GM18870 (cell line): ENCODE data around the gene CHRD.
A peak's percentile ranks its signal among the peaks of the same experiment; 100 is the strongest.
"Not testable (repeated sequence)": the region's sequence is repeated elsewhere in the genome, so short reads cannot be mapped to it uniquely, and the experiment has no call there.

Source experiments
- ATAC-seq: cut with Tn5 transposase; IDR thresholded peaks from one replicate; pipeline ENCODE4 v1.9.1; 2021; ENCODE audit warnings: moderate library complexity; ENCODE audit not compliant: unreplicated experiment

CHRD gene

DNA sequence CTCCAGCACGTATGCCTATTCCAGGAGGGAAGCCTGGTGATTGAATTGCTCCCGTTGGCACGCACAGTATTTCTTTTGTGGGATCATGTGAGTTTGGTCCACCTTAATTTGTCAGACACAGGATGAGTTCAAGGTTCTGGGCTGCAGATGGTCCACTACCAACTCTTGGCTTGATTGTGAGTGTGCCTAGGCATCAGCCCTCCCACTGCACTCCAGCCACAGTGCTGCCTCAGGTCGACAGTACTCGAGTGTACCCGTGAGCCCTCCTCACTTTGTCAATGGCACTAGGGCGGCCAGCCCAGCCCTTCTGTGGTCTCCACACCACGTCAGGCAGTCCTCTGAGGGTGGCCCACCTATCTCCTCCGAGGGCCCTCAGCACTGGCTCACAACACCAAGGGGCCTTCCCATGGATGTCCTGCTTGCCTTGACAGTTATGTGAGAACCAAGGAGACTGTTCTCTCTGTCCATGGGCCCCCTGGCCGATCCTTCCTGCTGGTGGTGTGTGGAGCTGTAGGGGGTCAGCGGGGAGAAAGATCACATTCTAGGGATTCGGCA lies 30.2 kb downstream of the CHRD start:
- no peak for ATAC-seq

DNA sequence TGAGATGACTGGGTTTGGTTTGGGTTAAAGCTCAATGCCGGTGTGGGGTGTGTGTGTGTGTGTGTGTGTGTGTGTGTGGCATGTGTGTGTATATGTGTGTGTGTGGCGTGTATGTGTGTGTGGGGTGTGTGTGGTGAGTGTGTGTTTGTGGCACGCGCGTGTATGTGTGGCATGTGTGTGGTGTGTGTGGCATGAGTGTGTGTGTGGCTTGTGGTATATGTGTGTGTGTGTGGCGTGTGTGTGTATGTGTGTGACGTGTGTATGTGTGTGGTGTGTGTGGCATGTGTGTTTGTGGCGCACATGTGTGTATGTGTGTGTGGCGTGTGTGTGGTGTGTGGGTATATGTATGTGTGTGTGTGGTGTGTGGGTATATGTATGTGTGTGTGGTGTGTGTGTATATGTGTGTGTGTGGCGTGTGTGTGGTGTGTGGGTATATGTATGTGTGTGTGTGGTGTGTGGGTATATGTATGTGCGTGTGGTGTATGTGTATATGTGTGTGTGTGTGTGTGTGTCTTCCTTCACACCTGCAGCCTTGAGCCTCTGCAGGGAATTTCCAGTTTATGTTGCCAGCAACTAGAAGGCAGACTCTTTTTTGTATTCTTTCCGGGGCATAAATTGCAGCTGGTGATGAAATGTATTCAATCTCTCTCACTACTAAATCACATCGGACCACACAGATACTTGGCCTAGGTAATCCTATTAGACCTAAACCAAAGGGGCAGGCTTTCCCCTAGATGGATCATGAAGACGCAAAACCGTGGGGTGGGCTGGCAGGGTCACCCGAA lies 34.8 kb downstream of the CHRD start:
- ATAC-seq = no peak

DNA sequence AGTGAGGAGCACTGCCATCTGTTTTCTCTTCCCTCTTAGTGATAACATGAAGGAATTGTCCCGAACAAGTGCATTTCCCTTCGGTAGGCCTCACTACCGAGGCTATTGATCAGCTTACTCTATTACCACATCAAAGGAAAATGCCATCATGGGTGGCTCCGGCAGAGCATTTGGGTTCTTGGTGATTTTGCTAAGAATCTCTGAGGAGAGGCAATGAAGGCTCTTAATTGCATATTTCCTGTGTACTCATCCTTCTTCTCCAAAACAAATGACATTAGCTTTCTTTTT lies 35.3 kb downstream of the CHRD start:
- no peak for ATAC-seq

DNA sequence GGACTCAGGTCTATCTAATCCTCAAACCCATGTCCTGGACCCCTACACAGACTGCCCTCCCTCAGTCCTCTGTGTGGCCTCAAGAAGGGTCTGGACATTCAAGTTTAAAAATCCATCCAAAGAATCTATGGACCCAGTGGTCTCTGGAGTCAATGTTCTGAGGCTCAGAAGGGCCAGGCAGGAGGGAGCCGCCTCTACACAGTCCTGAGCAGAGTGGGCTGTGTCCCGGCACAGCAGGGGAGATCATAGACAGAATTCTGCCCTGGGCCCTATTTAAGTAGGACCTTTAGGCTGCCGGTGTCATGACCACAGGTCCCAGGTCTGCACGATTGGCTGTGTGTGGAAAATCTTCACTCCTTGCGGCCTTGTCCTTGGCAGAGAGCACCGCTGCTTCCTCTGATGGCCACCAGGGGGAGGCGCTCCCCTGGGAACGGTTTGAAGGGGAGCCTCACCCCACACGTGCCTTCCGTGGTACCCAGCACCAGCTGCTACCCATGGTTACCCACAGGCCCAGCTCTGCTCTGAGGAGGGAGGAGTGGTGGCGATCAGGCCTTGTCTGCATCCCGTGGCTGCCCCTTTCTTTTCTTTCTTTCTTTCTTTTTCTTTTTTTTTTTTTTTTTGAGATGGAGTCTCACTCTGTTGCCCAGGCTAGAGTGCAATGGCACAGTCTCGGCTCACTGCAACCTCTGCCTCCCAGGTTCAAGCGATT lies 37.9 kb downstream of the CHRD start:
- ATAC-seq = peak; percentile 48

DNA sequence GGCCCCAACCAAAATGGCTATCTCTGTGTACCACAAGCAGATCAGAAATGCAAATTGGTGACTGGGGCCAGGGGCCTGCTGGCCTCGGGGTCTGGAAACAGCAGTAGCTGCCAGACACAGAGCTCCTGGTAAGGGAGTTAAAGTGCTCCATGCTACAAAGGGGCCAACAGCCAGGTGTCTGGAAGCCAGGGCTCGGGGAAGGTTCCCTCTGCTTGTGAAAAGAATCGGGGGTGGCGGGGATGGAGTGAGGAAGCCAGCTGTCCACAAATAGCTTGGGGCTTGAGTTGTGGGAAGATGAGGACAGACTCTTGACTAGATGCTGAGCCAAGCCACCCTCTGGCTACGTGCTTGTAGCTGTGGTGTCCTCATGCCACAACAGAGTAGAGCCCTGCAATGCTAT lies 39.3 kb downstream of the CHRD start:
- no peak for ATAC-seq

DNA sequence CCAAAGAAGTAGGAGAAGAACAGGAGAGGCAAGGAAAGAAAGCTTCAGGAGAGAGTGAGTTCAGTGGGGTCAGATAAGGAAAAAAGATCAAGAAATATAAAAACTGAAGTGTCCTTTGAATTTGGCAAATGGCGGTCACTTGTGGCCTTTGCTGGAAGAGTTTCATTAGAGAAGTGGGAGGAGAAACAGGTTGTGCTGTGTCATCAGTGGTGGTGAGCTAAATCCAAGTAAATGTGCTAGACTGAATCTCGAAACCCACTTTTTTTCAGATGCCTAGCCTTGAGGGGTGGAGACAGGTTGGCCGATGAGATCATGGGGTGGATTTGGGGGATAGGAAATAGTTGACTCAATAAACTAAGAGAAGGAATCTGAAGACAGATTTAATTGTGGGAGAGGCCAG lies 43.7 kb downstream of the CHRD start:
- no peak for ATAC-seq

DNA sequence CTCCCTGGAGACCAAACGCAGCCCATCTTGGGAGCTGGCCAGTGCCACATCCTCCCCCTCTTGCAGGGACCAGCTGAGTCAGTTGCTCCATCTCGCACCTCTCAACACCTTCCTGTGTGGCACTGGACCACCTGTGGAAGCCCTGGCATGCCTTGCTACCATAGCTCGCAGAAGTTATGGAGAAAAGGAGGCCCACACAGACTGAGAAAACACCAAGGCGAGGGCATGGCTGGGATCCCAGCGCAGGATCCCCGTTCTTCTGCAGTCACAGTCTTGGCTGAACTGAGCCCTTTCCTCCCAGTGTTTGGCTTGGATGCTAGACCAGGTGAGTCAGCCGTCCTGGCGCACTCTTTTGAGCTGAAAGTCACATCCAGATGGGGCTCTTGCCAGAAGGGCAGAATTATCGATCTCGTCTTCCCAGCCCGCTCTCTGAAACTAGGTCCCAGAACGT lies 46.9 kb downstream of the CHRD start:
- no peak for ATAC-seq

DNA sequence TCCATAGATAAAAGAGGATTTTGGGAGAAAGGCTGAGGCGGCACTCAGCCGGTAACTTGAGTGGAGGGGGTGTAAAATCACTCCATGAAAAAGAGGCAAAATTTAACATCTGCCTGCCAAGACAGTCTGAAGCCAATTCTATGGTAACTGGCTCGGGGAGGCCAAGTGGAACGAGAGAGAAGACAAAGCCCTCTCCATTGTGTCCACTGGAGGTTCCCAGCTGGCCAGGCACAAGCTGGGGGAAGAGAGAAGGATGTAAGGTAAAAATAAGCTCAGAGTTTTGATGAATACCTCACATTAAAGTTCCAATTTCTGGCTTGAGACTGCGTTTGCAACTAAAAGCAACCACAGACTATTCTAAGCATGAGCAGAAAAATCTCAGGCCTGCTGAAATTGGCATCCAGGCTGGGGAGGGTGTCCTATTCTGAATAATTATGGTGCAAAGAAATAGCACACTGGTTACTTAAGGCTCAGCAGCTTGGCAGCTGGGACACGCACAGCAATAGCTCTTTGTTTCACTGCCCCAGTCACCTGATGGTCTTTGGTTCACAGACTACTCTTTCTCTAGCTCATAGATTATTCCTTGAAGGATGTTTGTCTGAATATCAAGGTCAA lies 48.8 kb downstream of the CHRD start:
- no peak for ATAC-seq

DNA sequence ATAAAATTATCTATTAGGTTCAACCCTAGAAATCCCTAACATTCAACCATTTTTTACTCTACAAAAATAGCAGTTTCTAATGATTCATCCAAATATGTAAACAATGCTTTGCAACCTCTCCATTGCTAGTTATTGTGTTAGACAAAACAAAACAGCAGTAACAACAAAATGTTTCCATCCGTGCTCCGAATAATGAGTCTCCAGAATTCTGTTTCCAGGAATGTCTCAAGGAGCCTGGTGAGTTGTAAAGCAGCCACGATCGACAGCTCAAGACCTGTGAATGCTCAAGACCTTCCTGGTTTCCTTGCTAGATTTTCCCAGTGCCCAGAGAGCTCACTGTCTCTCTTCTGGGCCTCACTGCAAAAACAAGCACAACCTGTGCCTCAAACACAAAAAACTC lies 49.9 kb downstream of the CHRD start:
- no peak for ATAC-seq

DNA sequence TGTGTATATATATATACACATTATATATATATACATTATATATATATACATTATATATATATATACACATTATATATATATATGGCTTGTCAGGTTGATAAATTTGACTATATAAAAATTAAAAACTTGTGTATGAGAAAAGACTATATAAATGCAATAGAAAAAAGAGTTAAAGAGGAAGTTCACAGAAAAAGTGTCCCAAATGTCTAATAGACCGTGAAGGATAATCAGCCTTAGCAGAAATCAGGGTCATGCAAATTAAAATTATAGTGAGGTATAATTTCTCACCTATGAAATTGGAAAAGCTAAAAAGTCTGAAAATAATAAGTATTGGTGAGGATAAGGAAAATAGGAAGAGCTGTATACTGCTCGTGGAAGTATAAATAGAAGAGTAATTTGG lies 51.1 kb downstream of the CHRD start:
- ATAC-seq = no peak

DNA sequence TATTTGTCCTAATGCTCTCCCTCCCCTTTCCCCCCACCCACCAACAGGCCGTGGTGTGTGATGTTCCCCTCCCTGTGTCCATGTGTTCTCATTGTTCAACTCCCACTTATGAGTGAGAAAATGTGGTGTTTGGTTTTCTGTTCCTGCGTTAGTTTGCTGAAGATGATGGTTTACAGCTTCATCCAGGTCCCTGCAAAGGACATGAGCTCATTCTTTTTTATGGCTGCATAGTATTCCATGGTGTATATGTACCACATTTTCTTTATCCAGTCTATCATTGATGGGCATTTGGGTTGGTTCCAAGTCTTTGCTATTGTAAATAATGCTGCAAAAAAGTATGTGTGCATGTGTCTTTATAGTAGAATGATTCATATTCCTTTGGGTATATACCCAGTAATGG lies 53.3 kb downstream of the CHRD start:
- not testable (repeated sequence) for ATAC-seq

DNA sequence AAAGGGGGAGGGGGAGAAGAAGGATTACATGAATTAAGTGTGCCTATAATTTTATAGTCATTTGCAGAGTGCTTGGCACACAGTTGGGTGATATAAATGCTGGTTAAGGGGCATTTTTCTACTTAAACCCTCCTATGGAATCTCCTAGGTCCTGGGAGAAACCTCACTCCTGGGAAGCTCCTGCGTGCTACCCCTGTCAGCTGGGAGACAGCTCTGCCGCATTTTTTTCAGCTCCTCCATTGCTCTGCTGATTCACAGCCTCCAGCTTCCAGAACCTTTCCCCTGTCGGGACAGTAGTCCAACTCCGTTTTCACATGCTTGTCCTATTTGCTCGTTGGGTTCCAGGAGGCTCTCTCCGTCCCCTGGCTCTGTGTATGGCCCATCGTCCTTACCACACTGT lies 59.2 kb downstream of the CHRD start:
- ATAC-seq = no peak
